NCI-H2196 (cell line): Measurements from ENCODE around the gene RPL14.
"Not testable (repeated sequence)": the region's sequence is repeated elsewhere in the genome, so short reads cannot be mapped to it uniquely, and the experiment has no call there.

Experiments
- DNase-seq: peaks from one replicate; lab custom pipeline; 2025; ENCODE audit not compliant: unreplicated experiment; lab: John Stamatoyannopoulos, UW

Gene RPL14

GRCh38 chr3:40462838-40463237 lies 5.7 kb downstream of the RPL14 start:
- not testable (repeated sequence) for DNase-seq

- DNase-seq = no peak
Measured at GRCh38 chr3:40463579-40463978, 6.4 kb downstream of the RPL14 start.

GRCh38 chr3:40464339-40465110 lies 7.4 kb downstream of the RPL14 start:
- DNase-seq = no peak

- no peak for DNase-seq
Measured at GRCh38 chr3:40465111-40465407, 7.9 kb downstream of the RPL14 start.

GRCh38 chr3:40465456-40465855 lies 8.3 kb downstream of the RPL14 start:
- DNase-seq = no peak

GRCh38 chr3:40468018-40468417 lies 10.9 kb downstream of the RPL14 start:
- DNase-seq = no peak

GRCh38 chr3:40470701-40471100 lies 13.6 kb downstream of the RPL14 start:
- DNase-seq = no peak

- peak; percentile 42 for DNase-seq
Measured at GRCh38 chr3:40476478-40477470, 19.6 kb downstream of the RPL14 start, which contains the start of gene ZNF619. Gene ZNF619 (plus strand): TSS chr3:40477122. CDS start chr3:40477980, 858 bp downstream.

- no peak for DNase-seq
Measured at GRCh38 chr3:40477666-40478065, 20.5 kb downstream of the RPL14 start.

GRCh38 chr3:40487172-40487571 lies 30.0 kb downstream of the RPL14 start:
- no peak for DNase-seq

GRCh38 chr3:40490916-40491315 lies 33.8 kb downstream of the RPL14 start:
- DNase-seq = no peak

GRCh38 chr3:40494698-40495097 lies 37.6 kb downstream of the RPL14 start:
- DNase-seq = no peak

GRCh38 chr3:40497288-40497687 lies 40.1 kb downstream of the RPL14 start:
- DNase-seq = no peak

- no peak for DNase-seq
Measured at GRCh38 chr3:40499952-40500351, 42.8 kb downstream of the RPL14 start.

GRCh38 chr3:40502034-40502433 lies 44.9 kb downstream of the RPL14 start:
- no peak for DNase-seq

- DNase-seq = no peak
Measured at GRCh38 chr3:40504636-40505430, 47.7 kb downstream of the RPL14 start.

GRCh38 chr3:40505599-40506462 lies 48.7 kb downstream of the RPL14 start, which contains the start of gene ZNF620:
Gene ZNF620 (plus strand): TSS chr3:40506039. CDS start chr3:40506353, 314 bp downstream.
- peak; percentile 79 for DNase-seq

- no peak for DNase-seq
Measured at GRCh38 chr3:40511031-40511718, 54.0 kb downstream of the RPL14 start.

GRCh38 chr3:40516201-40516600 lies 59.1 kb downstream of the RPL14 start:
- no peak for DNase-seq

GRCh38 chr3:40518067-40518466 lies 60.9 kb downstream of the RPL14 start:
- no peak for DNase-seq
